Parathyroid adenoma (tissue), 2 donors: Measurements from ENCODE around the gene TRAPPC2L.

Source experiments
- H2AFZ ChIP-seq: fragments of 300-600 bp; sonication (generic); one replicate; pipeline ENCODE4 v1.7.0; 2017; ENCODE audit warnings: antibody characterized with exemption, mild to moderate bottlenecking
- H3K27ac ChIP-seq: fragments of 300-600 bp; sonication (generic); one replicate; pipeline ENCODE4 v1.7.0; 2017
- H3K27me3 ChIP-seq: fragments of 300-600 bp; sonication (generic); one replicate; pipeline ENCODE4 v1.7.0; 2017; ENCODE audit warnings: low read length; ENCODE audit not compliant: control insufficient read depth, insufficient read depth
- H3K36me3 ChIP-seq: fragments of 300-600 bp; sonication (generic); one replicate; pipeline ENCODE4 v1.7.0; 2017; ENCODE audit warnings: low read length; ENCODE audit not compliant: control insufficient read depth, insufficient read depth
- H3K4me1 ChIP-seq: fragments of 300-600 bp; sonication (generic); one replicate; pipeline ENCODE4 v1.7.0; 2017; ENCODE audit warnings: control low read depth
- H3K4me2 ChIP-seq: fragments of 300-600 bp; sonication (generic); one replicate; pipeline ENCODE4 v1.7.0; 2017; ENCODE audit warnings: low read length
- H3K4me3 ChIP-seq: fragments of 300-600 bp; sonication (generic); one replicate; pipeline ENCODE4 v1.7.0; 2017; ENCODE audit warnings: low read depth, low read length
- H3K79me2 ChIP-seq: fragments of 300-600 bp; sonication (generic); one replicate; pipeline ENCODE4 v1.7.0; 2017; ENCODE audit warnings: control low read depth
- H3K9ac ChIP-seq: fragments of 300-600 bp; sonication (generic); one replicate; pipeline ENCODE4 v1.7.0; 2017; ENCODE audit warnings: mild to moderate bottlenecking
- H3K9me3 ChIP-seq: fragments of 300-600 bp; sonication (generic); one replicate; pipeline ENCODE4 v1.7.0; 2017; ENCODE audit warnings: low read length; ENCODE audit not compliant: control insufficient read depth
- TF ChIP-seq, protein P1 (sequence below): fragments of 300-600 bp; sonication (generic); IDR thresholded peaks from one replicate; pipeline ENCODE4 v1.7.0; 2017; ENCODE audit warnings: antibody characterized with exemption, mild to moderate bottlenecking
- donor health status: primary hyperparathyroidism.

The TRAPPC2L gene

DNA sequence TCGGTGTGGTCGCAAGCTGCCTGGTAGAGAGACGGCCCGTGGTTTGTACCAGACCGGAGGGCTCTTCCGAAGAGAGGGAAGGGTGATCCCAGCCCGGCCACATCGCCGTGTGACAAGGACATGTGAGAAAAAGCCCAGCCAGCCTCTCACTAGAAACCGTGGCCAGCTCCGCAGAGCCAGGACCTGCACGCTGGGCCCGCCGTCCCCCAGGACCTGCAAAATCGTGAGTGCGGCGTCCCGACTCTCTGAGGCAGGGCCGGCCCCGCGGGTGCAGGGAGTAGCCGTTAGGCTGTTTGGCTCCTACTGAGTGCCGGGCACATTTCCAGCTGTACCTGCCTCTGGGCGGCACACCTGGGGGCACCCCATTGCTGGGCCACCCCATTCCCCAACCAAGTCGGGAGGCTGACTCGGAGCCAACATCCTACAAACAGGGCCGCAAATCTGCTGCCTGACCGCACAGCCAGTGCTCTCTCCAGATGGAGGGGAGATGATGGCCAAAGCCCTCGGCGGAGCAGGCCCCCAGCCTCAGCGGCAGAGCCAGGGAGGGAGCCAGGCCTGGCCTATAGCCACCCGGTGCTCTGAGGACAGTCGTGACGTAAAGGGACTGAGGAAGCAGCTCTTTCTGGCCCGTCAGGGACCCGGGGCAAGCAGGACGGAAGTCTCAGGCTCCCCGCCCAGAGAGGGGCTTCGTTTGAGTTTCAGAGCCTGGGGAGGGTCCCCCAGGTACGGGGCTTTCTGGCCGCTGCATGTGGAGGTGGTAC is 43.2 kb downstream of the TRAPPC2L start:
- Histone ChIP-seq H3K36me3 (no peaks in the 10 kb centered on the region), H3K9me3 (no peaks in the 10 kb centered on the region), H3K4me2 (no peak overlapping the region), H3K27me3 (no peaks in the 10 kb centered on the region), H3K9ac (no peak overlapping the region), H3K4me3 (no peak overlapping the region), H3K79me2 (no peaks in the 10 kb centered on the region), H3K4me1 (no peaks in the 10 kb centered on the region), H2AFZ (no peak overlapping the region), H3K27ac (no peak overlapping the region)
- TF ChIP-seq, protein P1, sequence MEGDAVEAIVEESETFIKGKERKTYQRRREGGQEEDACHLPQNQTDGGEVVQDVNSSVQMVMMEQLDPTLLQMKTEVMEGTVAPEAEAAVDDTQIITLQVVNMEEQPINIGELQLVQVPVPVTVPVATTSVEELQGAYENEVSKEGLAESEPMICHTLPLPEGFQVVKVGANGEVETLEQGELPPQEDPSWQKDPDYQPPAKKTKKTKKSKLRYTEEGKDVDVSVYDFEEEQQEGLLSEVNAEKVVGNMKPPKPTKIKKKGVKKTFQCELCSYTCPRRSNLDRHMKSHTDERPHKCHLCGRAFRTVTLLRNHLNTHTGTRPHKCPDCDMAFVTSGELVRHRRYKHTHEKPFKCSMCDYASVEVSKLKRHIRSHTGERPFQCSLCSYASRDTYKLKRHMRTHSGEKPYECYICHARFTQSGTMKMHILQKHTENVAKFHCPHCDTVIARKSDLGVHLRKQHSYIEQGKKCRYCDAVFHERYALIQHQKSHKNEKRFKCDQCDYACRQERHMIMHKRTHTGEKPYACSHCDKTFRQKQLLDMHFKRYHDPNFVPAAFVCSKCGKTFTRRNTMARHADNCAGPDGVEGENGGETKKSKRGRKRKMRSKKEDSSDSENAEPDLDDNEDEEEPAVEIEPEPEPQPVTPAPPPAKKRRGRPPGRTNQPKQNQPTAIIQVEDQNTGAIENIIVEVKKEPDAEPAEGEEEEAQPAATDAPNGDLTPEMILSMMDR = no peak

DNA sequence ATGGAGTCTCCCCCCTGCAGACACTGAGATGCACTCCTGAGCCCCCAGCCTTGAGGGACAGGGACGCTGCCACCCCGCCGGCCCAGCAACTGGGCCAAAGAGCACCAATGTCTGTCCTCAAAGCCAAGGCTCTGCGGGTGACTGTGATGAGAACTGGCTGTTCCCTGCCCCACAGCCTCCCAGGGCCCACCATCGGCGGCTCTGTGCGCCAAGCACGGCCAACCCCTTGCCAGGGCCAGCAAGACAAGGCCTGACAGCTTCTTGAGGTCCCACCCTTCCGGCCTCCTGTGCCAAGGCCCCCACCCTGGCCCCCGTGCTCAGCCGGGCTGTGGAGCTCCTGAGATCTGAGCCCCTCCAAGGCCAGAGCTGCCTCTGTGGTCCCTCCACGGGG is 43.7 kb downstream of the TRAPPC2L start:
- Histone ChIP-seq H3K27me3 (no peaks in the 10 kb centered on the region), H3K36me3 (no peaks in the 10 kb centered on the region), H3K4me1 (no peaks in the 10 kb centered on the region), H3K79me2 (no peaks in the 10 kb centered on the region), H3K4me2 (no peak overlapping the region), H2AFZ (no peak overlapping the region), H3K9me3 (no peaks in the 10 kb centered on the region), H3K9ac (no peak overlapping the region), H3K27ac (no peak overlapping the region), H3K4me3 (no peak overlapping the region)
- TF ChIP-seq, protein P1 = no peak

- Histone ChIP-seq H3K79me2 (no peaks in the 10 kb centered on the region), H3K4me2 (no peak overlapping the region), H3K4me1 (no peaks in the 10 kb centered on the region), H3K4me3 (no peak overlapping the region), H2AFZ (no peak overlapping the region), H3K9me3 (no peaks in the 10 kb centered on the region), H3K27ac (no peak overlapping the region), H3K9ac (no peak overlapping the region), H3K27me3 (no peaks in the 10 kb centered on the region), H3K36me3 (no peaks in the 10 kb centered on the region)
- TF ChIP-seq, protein P1 = no peak
Observed at GRCh38 chr16:88901718-88902337, 44.9 kb downstream of the TRAPPC2L start.

DNA sequence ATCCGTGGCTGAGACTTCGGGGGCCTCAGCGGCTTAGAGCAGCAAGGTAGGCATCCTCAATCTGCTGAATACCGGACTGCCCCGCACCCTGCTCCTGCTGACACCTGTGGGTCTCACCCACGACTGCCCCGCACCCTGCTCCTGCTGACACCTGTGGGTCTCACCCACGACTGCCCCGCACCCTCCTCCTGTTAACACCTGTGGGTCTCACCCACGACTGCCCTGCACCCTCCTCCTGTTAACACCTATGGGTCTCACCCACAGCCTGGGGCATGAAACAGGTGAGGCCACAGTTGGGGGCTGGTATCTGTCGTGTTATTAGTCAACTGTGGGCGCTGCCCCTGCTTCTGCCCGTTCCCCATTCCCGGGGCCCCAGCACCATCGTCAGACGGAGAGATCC is 45.8 kb downstream of the TRAPPC2L start:
- no peaks in the 10 kb centered on the region for H3K36me3 ChIP-seq
- no peak overlapping the region for H3K9ac ChIP-seq
- no peaks in the 10 kb centered on the region for H3K27me3 ChIP-seq
- H2AFZ ChIP-seq = no peak overlapping the region
- no peaks in the 10 kb centered on the region for H3K4me1 ChIP-seq
- TF ChIP-seq, protein P1 = no peak
- no peaks in the 10 kb centered on the region for H3K79me2 ChIP-seq
- H3K27ac ChIP-seq = no peak overlapping the region
- no peak overlapping the region for H3K4me2 ChIP-seq
- H3K9me3 ChIP-seq = no peaks in the 10 kb centered on the region
- no peak overlapping the region for H3K4me3 ChIP-seq
